OCI-LY3 (cell line): ENCODE measurements around the gene SEL1L2.
A peak's percentile ranks its signal among the peaks of the same experiment; 100 is the strongest.

ENCODE experiments used
- H2AFZ ChIP-seq: fragments of 200-600, 300-600 bp; shearing (Covaris generic); 2 replicates; pipeline ENCODE4 v1.6.0; 2014; ENCODE audit warnings: antibody characterized with exemption, low read depth, low read length
- H3K27ac ChIP-seq: fragments of 200-600, 300-600 bp; sonication (generic); 2 replicates; pipeline ENCODE4 v1.5.1; 2014; ENCODE audit warnings: mild to moderate bottlenecking, low read length, moderate library complexity, mixed read lengths
- H3K27me3 ChIP-seq: fragments of 200-600, 300-600 bp; sonication (generic); 2 replicates; pipeline ENCODE4 v1.6.1; 2014; ENCODE audit warnings: low read depth, low read length, mixed read lengths
- H3K36me3 ChIP-seq: fragments of 200-600, 300-600 bp; sonication (generic); replicated peaks from 2 replicates; pipeline ENCODE3; 2014; ENCODE audit warnings: low read depth, low read length, mixed read lengths
- H3K4me1 ChIP-seq: fragments of 300-600, 200-600 bp; sonication (generic); 2 replicates; pipeline ENCODE4 v1.6.1; 2014; ENCODE audit warnings: low read length, mixed read lengths
- H3K4me2 ChIP-seq: fragments of 200-600, 300-600 bp; sonication (generic); 2 replicates; pipeline ENCODE4 v1.6.1; 2014; ENCODE audit warnings: low read length, mixed read lengths
- H3K4me3 ChIP-seq: fragments of 300-600, 200-600 bp; sonication (generic); 2 replicates; pipeline ENCODE4 v1.5.1; 2014; ENCODE audit warnings: antibody characterized with exemption, mild to moderate bottlenecking, low read length, moderate library complexity
- H3K79me2 ChIP-seq: fragments of 300-600, 200-600 bp; shearing (Covaris generic); 2 replicates; pipeline ENCODE4 v1.6.1; 2014; ENCODE audit warnings: mild to moderate bottlenecking, low read length, mixed read lengths
- H3K9ac ChIP-seq: fragments of 300-600, 200-600 bp; shearing (Covaris generic); 2 replicates; pipeline ENCODE4 v1.6.0; 2014; ENCODE audit warnings: mild to moderate bottlenecking, low read length, moderate library complexity
- H3K9me3 ChIP-seq: fragments of 200-600, 300-600 bp; shearing (Covaris generic); 2 replicates; pipeline ENCODE4 v1.6.1; 2014; ENCODE audit warnings: low read length, mixed read lengths; ENCODE audit not compliant: insufficient read depth
- H4K20me1 ChIP-seq: fragments of 200-600, 300-600 bp; sonication (generic); 2 replicates; pipeline ENCODE4 v1.6.1; 2016; ENCODE audit warnings: low read length, mixed read lengths; ENCODE audit not compliant: insufficient read depth
- EZH2phosphoT487 ChIP-seq: fragments of 200-600 bp; shearing (Covaris generic); IDR thresholded peaks from 2 replicates; pipeline ENCODE4 v1.6.1; 2018; ENCODE audit warnings: antibody characterized with exemption, mixed run types, low read depth
- TF ChIP-seq, protein P1 (sequence below): fragments of 200-600, 300-600 bp; sonication (generic); IDR thresholded peaks from 2 replicates; pipeline ENCODE4 v1.5.1; 2014; ENCODE audit warnings: antibody characterized with exemption, low read length, low read depth

SEL1L2 gene

DNA sequence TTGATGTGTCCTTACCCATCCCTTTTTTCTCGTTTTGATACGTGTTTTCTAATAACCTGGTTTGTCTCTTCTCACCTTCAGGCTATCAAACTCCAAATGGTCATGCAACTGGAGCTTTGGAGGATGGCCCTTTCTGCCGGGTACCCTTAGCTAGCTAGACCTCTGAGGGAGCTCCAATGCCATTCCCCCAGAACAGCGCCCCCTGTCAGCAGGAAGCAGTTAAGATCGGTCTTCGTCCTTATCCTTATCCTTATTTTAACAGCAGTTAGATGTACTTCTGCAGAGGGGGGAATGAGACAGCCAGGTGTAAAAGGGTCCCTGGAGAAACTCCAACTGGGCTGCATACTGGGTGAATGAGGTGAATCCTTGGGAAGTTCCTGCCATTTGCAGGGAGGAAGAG, 37.2 kb downstream of the SEL1L2 start:
- no peak for TF ChIP-seq EZH2phosphoT487
- TF ChIP-seq, protein P1, sequence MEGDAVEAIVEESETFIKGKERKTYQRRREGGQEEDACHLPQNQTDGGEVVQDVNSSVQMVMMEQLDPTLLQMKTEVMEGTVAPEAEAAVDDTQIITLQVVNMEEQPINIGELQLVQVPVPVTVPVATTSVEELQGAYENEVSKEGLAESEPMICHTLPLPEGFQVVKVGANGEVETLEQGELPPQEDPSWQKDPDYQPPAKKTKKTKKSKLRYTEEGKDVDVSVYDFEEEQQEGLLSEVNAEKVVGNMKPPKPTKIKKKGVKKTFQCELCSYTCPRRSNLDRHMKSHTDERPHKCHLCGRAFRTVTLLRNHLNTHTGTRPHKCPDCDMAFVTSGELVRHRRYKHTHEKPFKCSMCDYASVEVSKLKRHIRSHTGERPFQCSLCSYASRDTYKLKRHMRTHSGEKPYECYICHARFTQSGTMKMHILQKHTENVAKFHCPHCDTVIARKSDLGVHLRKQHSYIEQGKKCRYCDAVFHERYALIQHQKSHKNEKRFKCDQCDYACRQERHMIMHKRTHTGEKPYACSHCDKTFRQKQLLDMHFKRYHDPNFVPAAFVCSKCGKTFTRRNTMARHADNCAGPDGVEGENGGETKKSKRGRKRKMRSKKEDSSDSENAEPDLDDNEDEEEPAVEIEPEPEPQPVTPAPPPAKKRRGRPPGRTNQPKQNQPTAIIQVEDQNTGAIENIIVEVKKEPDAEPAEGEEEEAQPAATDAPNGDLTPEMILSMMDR, result peak; percentile 29

DNA sequence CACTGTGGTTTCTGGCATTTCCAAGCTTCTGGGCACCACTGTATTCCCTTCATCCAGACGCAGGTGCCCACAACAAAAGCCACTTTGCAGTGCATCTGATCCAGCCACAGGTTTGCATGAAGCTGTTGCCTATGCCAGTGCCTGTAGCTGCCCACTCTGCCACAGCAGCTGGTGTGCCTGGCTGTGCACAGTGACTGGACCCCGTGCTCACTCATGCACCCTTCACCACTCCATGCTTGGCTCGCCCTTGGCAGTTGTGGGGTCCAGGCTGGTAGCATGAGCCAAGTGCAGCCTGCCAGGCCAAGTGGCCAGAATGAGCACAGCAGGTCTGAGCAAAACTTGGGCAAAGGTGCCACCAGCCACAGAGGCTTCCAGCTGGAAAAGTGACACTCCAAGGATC, 42.7 kb downstream of the SEL1L2 start:
- H4K20me1 ChIP-seq, result no peaks in the 10 kb centered on the region
- H3K27ac ChIP-seq, result no peak overlapping the region
- H3K27me3 ChIP-seq, result peaks cover 14% of the 10 kb centered on the region
- H2AFZ ChIP-seq, result no peak overlapping the region
- no peak overlapping the region for H3K9ac ChIP-seq
- no peaks in the 10 kb centered on the region for H3K36me3 ChIP-seq
- no peak overlapping the region for H3K4me2 ChIP-seq
- TF ChIP-seq EZH2phosphoT487, result no peak
- TF ChIP-seq, protein P1, result no peak
- H3K4me1 ChIP-seq, result no peaks in the 10 kb centered on the region
- H3K4me3 ChIP-seq, result no peak overlapping the region
- H3K79me2 ChIP-seq, result no peaks in the 10 kb centered on the region
- no peaks in the 10 kb centered on the region for H3K9me3 ChIP-seq

More for the DNA sequence above, 37.2 kb downstream of the SEL1L2 start:
- 0 out of 2 replicates have a peak, but pooled peaks cover 5% of the 10 kb centered on the region for H3K27me3 ChIP-seq
- no peaks in the 10 kb centered on the region for H4K20me1 ChIP-seq
- no peaks in the 10 kb centered on the region for H3K79me2 ChIP-seq
- H3K4me2 ChIP-seq, result no peak overlapping the region
- no peak overlapping the region for H3K9ac ChIP-seq
- H3K4me3 ChIP-seq, result no peak overlapping the region
- H3K9me3 ChIP-seq, result no peaks in the 10 kb centered on the region
- no peak overlapping the region for H3K27ac ChIP-seq
- no peak overlapping the region for H2AFZ ChIP-seq
- no peaks in the 10 kb centered on the region for H3K36me3 ChIP-seq
- no peaks in the 10 kb centered on the region for H3K4me1 ChIP-seq

DNA sequence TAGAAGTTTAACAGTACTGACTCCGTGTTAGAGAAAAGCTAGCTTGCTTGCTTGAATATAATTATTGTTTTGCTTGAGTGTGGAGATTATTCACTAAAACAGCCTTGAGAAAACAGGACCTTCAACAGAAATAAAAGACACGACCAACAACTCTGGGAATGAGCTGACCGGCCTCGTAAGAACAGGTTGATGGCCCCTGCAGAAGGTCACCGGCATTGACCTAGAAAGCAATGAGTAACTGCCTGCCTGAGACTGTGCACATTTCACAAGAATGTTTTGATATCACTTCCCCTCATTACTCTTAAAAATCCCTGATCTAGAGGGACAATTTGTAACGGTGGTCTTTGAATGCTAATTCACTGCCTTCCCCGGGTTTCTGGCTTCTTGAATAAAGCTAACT, 49.4 kb downstream of the SEL1L2 start:
- H3K9ac ChIP-seq, result no peak overlapping the region
- no peak overlapping the region for H3K4me2 ChIP-seq
- no peak overlapping the region for H2AFZ ChIP-seq
- H3K36me3 ChIP-seq, result no peaks in the 10 kb centered on the region
- no peak overlapping the region for H3K4me3 ChIP-seq
- no peaks in the 10 kb centered on the region for H3K4me1 ChIP-seq
- H3K27ac ChIP-seq, result no peak overlapping the region
- TF ChIP-seq, protein P1, result no peak
- TF ChIP-seq EZH2phosphoT487, result no peak
- no peaks in the 10 kb centered on the region for H3K79me2 ChIP-seq
- peaks cover 36% of the 10 kb centered on the region for H3K27me3 ChIP-seq
- no peaks in the 10 kb centered on the region for H4K20me1 ChIP-seq
- H3K9me3 ChIP-seq, result no peaks in the 10 kb centered on the region

DNA sequence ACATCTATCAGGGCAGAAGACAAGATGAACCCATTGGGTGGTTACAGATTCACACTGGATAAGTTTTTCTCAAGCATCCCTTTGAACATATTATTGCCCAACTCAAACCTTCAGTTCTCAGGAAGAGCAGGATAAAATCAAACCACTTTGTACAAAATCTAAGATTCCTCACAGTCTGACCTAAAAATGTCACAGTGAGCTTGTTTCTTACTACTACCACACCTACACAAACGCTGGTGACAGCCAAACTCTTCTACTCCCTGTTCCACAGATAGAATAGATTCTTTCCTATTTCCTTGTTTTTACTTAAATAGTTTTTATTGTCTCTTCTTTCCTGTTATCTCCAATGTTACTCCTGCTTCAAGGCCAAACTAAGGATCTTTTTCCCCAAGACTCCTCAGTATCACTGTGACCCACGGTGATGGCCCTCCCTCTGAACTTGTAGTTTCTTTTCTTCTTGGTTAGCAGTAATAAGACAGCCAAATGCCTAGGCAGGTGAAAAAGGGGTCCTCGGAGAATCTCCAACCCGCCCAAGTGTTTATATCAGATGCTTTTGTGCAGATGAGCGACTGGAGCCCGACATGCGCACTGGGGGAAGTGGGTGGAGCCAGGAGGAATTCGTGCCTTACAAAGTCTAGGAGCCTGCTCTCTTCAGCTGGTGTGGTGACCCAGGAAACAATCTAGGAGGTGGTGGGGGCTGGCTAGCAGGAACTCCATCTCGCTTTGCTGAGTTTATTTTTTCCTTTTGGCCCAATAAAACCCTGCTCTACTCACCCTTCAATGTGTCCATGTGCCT, 53.4 kb downstream of the SEL1L2 start:
- Histone ChIP-seq H3K79me2 (no peaks in the 10 kb centered on the region), H2AFZ (no peak overlapping the region), H3K36me3 (no peaks in the 10 kb centered on the region), H3K4me3 (no peak overlapping the region), H3K4me2 (no peak overlapping the region), H3K4me1 (no peaks in the 10 kb centered on the region), H3K27me3 (peaks cover 27% of the 10 kb centered on the region), H3K27ac (no peak overlapping the region), H3K9ac (no peak overlapping the region), H3K9me3 (no peaks in the 10 kb centered on the region), H4K20me1 (no peaks in the 10 kb centered on the region)
- TF ChIP-seq, protein P1, result no peak
- no peak for TF ChIP-seq EZH2phosphoT487
